Measurements from ENCODE around the gene PLXNA1. TPM values are rescaled to one million over a fixed set of nuclear protein-coding genes. Genes with fewer than 3 reads are reported as not detected.

PLXNA1 gene
- total and polyA plus RNA-seq, 10 of the 15 experiments (the other 5 are each of a cell fraction or from before 2014, with no cell fraction given): 0.03 to 16.4 (median 2.5) TPM

- TF ChIP-seq ZSCAN29 (IDR thresholded peaks at IDR 0.05) (no peak), WRNIP1 (IDR thresholded peaks at IDR 0.05; ENCODE audit: borderline replicate concordance, low read depth, low read length) (no peak), NFYA (IDR thresholded peaks at IDR 0.05; ENCODE audit: borderline replicate concordance, low read depth, low read length) (no peak), FOXM1 (IDR thresholded peaks at IDR 0.05; ENCODE audit: low read depth, low read length) (no peak), BMI1 (IDR thresholded peaks at IDR 0.05; ENCODE audit: borderline replicate concordance) (no peak), RUNX3 (IDR thresholded peaks at IDR 0.05; ENCODE audit: low read length) (no peak), DPF2 (IDR thresholded peaks at IDR 0.05) (no peak), HDAC2 (IDR thresholded peaks at IDR 0.05) (no peak), CEBPZ (IDR thresholded peaks at IDR 0.05; ENCODE audit: low read depth, low read length) (no peak), CREM (IDR thresholded peaks at IDR 0.05; ENCODE audit: low read depth) (no peak), SRF (IDR thresholded peaks at IDR 0.05; ENCODE audit: low read depth in 2 of 2, low read length in 2 of 2) (no peak)
Measured at GRCh38 chr3:126974756-126975155, 8.2 kb upstream of the PLXNA1 start (continued).

GRCh38 chr3:126976906-126977305 lies 6.0 kb upstream of the PLXNA1 start:
- intact Hi-C loops (cut with micrococcal nuclease; ENCODE audit: unreplicated experiment) (no loop called here), in situ Hi-C loops (cut with MboI) (loop anchor here (5.0 kb wide), 1 partner anchor 225 kb away; no protein-coding TSS in a partner anchor)
- SMC1A ChIA-PET (ENCODE audit: uncharacterized antibody, unreplicated experiment): no interaction called here
- Histone ChIP-seq H3K4me2 (ENCODE audit: control insufficient read depth, insufficient read depth) (no peak overlapping the region), H4K20me1 (ENCODE audit: control insufficient read depth, insufficient read depth) (no peaks in the 10 kb centered on the region), H3K27ac (ENCODE audit: control insufficient read depth, insufficient read depth) (no peak overlapping the region), H2AFZ (ENCODE audit: control insufficient read depth, low read depth, low read length) (no peak overlapping the region), H3K9me3 (replicated peaks; ENCODE audit: control insufficient read depth, insufficient read depth, low read length) (peaks cover 6% of the 10 kb centered on the region), H3K4me1 (ENCODE audit: control insufficient read depth, insufficient read depth, low read length) (peaks cover 6% of the 10 kb centered on the region), H3K9ac (ENCODE audit: control insufficient read depth, insufficient read depth, low read length) (no peak overlapping the region), H3K4me3 (no peak overlapping the region), H3K36me3 (ENCODE audit: control insufficient read depth in 2 of 2, insufficient read depth in 2 of 2, low read length in 1 of 2) (no peaks in the 10 kb centered on the region), H3K79me2 (ENCODE audit: control insufficient read depth, insufficient read depth, low read length) (no peaks in the 10 kb centered on the region), H3K27me3 (replicated peaks in 1 of 2; ENCODE audit: control insufficient read depth in 2 of 2, insufficient read depth in 2 of 2, low read length in 1 of 2) (no peaks in the 10 kb centered on the region)
- RAD21 ChIA-PET (ENCODE audit: unreplicated experiment): no interaction called here
- CTCF ChIA-PET: no interaction called here
- no TSS peak for BruUV-seq (replicated peaks)
- POLR2A ChIA-PET: no interaction called here
- FAIRE-seq: no peak
- no peak for DNase-seq (ENCODE audit: low read depth, low spot score)
- WGBS (ENCODE audit: insufficient coverage, insufficient replicate concordance, low lambda C conversion rate, missing lambda C conversion rate): 55% methylated on average over 7 of the region's 7 CpGs
- ATAC-seq: no peak
- TF ChIP-seq RB1 (IDR thresholded peaks at IDR 0.05; ENCODE audit: borderline replicate concordance) (no peak), SIN3A (IDR thresholded peaks at IDR 0.05; ENCODE audit: low read depth, low read length) (no peak), EP300 (IDR thresholded peaks at IDR 0.05; ENCODE audit: borderline replicate concordance in 1 of 2, control insufficient read depth in 1 of 2, low read depth in 2 of 2, low read length in 2 of 2) (no peak), BCLAF1 (IDR thresholded peaks at IDR 0.05) (no peak), NBN (IDR thresholded peaks at IDR 0.05) (no peak), MYC (IDR thresholded peaks at IDR 0.05; ENCODE audit: insufficient read depth, insufficient read length, insufficient replicate concordance, low read length, severe bottlenecking) (no peak), ATF7 (IDR thresholded peaks at IDR 0.05; ENCODE audit: low read depth) (no peak), RAD21 (IDR thresholded peaks at IDR 0.05; ENCODE audit: insufficient read depth, low read depth, low read length) (no peak)
